HepG2 (cell line): Measurements from ENCODE around the gene C4orf46. TPM values are rescaled to one million over a fixed set of nuclear protein-coding genes. Genes with fewer than 3 reads are reported as not detected.
"Not testable (repeated sequence)": the region's sequence is repeated elsewhere in the genome, so short reads cannot be mapped to it uniquely, and the experiment has no call there.

Experiments used
- ATAC-seq: fragments of 200-7000 bp; cut with Tn5 transposase; 3 replicates; pipeline ENCODE4 v1.9.1; 2020; ENCODE audit warnings: mild to moderate bottlenecking, moderate library complexity
- BruUV-seq: library from RNA; stranded (reverse); fragments of 400-500 nt; replicated peaks from 2 replicates; lab custom pipeline; 2021; lab: Mats Ljungman, UMichigan
- CTCF ChIA-PET: fragments of 300-600 bp; formaldehyde crosslinking; extraction: SDS; loops from one replicate; lab custom pipeline; 2021; ENCODE audit warnings: low total read pairs, inconsistent platforms, low intra/inter-chr PET ratio; lab: Yijun Ruan, JAX
- POLR2A ChIA-PET: fragments of 350-600 bp; sonication (Branson Sonifier 250); formaldehyde crosslinking; loops from one replicate; lab custom pipeline; 2020; ENCODE audit warnings: antibody characterized with exemption, inconsistent platforms; lab: Yijun Ruan, JAX
- DNase-seq: peaks from one replicate; pipeline ENCODE4 v3.0.0-alpha.2; 2015; ENCODE audit warnings: low spot score
- FAIRE-seq: peaks from 3 replicates; lab custom pipeline; 2011; peaks lifted over from hg19 to GRCh38; lab: Jason Lieb, UNC
- H2AFZ ChIP-seq: one replicate; pipeline ENCODE4 v1.6.1; 2011; ENCODE audit warnings: low read length, inconsistent platforms
- H3K27ac ChIP-seq: fragments of 300-600 bp; 3 replicates; pipeline ENCODE4 v1.8.0; 2011; ENCODE audit warnings: mixed run types, mild to moderate bottlenecking, mixed read lengths, low read length, inconsistent platforms; ENCODE audit not compliant: insufficient read depth; ENCODE audit errors: extremely low read length
- H3K27me3 ChIP-seq, 2 experiments: fragments of 200-600 bp in 1 of 2; 2 replicates in 1 of 2; 3 replicates in 1 of 2; pipeline versions ENCODE4 v1.6.0 to v1.8.0; 2011; ENCODE audit warnings: low read length in 2 of 2, mild to moderate bottlenecking in 2 of 2, moderate library complexity in 2 of 2, inconsistent platforms in 1 of 2; ENCODE audit not compliant: insufficient read depth in 2 of 2, control insufficient read depth in 1 of 2
- H3K36me3 ChIP-seq, 2 experiments: fragments of 200-600 bp in 1 of 2; replicated peaks in 1 of 2; 2 replicates in 1 of 2; 3 replicates in 1 of 2; pipeline versions ENCODE4 v1.5.1 to v1.8.0; 2011; ENCODE audit warnings: low read length in 2 of 2, inconsistent platforms in 1 of 2; ENCODE audit not compliant: insufficient read depth in 2 of 2, control insufficient read depth in 1 of 2
- H3K4me1 ChIP-seq: 2 replicates; pipeline ENCODE4 v1.5.1; 2012; ENCODE audit warnings: low read length, inconsistent platforms; ENCODE audit not compliant: insufficient read depth
- H3K4me2 ChIP-seq: 2 replicates; pipeline ENCODE4 v1.6.0; 2011; ENCODE audit warnings: low read depth, low read length, inconsistent platforms
- H3K4me3 ChIP-seq, 3 experiments: fragments of 200-600 bp in 1 of 3; sonication (generic), shearing (Covaris generic) in 1 of 3; replicated peaks in 1 of 3; 2 replicates each; pipeline ENCODE4 v1.5.1; 2011 to 2016; ENCODE audit warnings: low read length in 3 of 3, inconsistent platforms in 2 of 3, low read depth in 2 of 3, mild to moderate bottlenecking in 2 of 3, control low read depth in 1 of 3, mixed read lengths in 1 of 3; ENCODE audit not compliant: insufficient read depth in 1 of 3
- H3K79me2 ChIP-seq: one replicate; pipeline ENCODE4 v1.6.1; 2011; ENCODE audit warnings: low read length, inconsistent platforms; ENCODE audit not compliant: insufficient read depth
- H3K9ac ChIP-seq: 2 replicates; pipeline ENCODE4 v1.6.0; 2011; ENCODE audit warnings: mild to moderate bottlenecking, low read depth, low read length, inconsistent platforms; ENCODE audit not compliant: insufficient read depth
- H3K9me3 ChIP-seq: 2 replicates; pipeline ENCODE4 v1.5.1; 2012; ENCODE audit warnings: mild to moderate bottlenecking, low read length
- H4K20me1 ChIP-seq: 2 replicates; pipeline ENCODE4 v1.6.0; 2011; ENCODE audit warnings: inconsistent platforms, mild to moderate bottlenecking, low read length, moderate library complexity; ENCODE audit not compliant: insufficient read depth
- CCDC6 ChIP-seq: sonication (generic); formaldehyde crosslinking; IDR thresholded peaks from 2 replicates; pipeline ENCODE4 v1.8.1; 2022; ENCODE audit warnings: mild to moderate bottlenecking, missing genetic modification reagents, moderate library complexity
- ZBTB25 ChIP-seq: IDR thresholded peaks from 2 replicates; pipeline ENCODE4 v1.6.1; 2018; ENCODE audit warnings: missing genetic modification reagents
- ZNF280B ChIP-seq: sonication (generic); formaldehyde crosslinking; IDR thresholded peaks from 2 replicates; pipeline ENCODE4 v1.5.0; 2020; ENCODE audit warnings: missing genetic modification reagents, mild to moderate bottlenecking, borderline replicate concordance
- ZNF343 ChIP-seq: sonication (generic); formaldehyde crosslinking; IDR thresholded peaks from 2 replicates; pipeline ENCODE4 v1.4.0; 2020; ENCODE audit warnings: mild to moderate bottlenecking, missing genetic modification reagents
- ZNF782 ChIP-seq: sonication (generic); formaldehyde crosslinking; IDR thresholded peaks from 2 replicates; pipeline ENCODE4 v1.4.0; 2020; ENCODE audit warnings: missing genetic modification reagents, mild to moderate bottlenecking, borderline replicate concordance
- WGBS: methylation state at CpG from one replicate; pipeline ENCODE4 v1.1.6; 2017; ENCODE audit warnings: low lambda C conversion rate; 5-methylcytosine and 5-hydroxymethylcytosine counted together
- in situ Hi-C: cut with HindIII; loops from 2 replicates; pipeline ENCODE4 v1.10.0; 2017; ENCODE audit warnings: low pct_unique_long_range_greater_than_20kb; ENCODE audit not compliant: extremely low pct_ligation_motif_present
- intact Hi-C: fragments of 100-400 bp; cut with micrococcal nuclease; formaldehyde crosslinking; loops from one replicate; pipeline ENCODE4 v1.10.0; 2022; ENCODE audit not compliant: unreplicated experiment
- polyA plus RNA-seq, 8 experiments: library from polyadenylated mRNA; depleted of rRNA in 3 of 8; stranded (reverse) in 7 of 8; unstranded in 1 of 8; fragments of >200 nt; fragmentation: Illumina TruSeq in 4 of 8; extraction: Trizol in 4 of 8; gene quantifications; 2 replicates each; pipeline versions ENCODE4 v1.2.1 to v1.2.3, GENCODE V29; 2011 to 2016; ENCODE audit warnings: low read depth in 4 of 8, missing spikeins in 1 of 8, mixed read lengths in 1 of 8; ENCODE audit not compliant: insufficient read depth in 1 of 8
- total RNA-seq, 5 experiments: library from RNA; depleted of rRNA; stranded (reverse); fragments of >200 nt; fragmentation: Illumina TruSeq; extraction: Trizol; gene quantifications; 2 replicates each; pipeline ENCODE4 v1.2.3, GENCODE V29; 2016; ENCODE audit warnings: low read depth in 1 of 5
- TF ChIP-seq, protein P1 (sequence below): IDR thresholded peaks from 2 replicates; pipeline ENCODE4 v1.6.1; 2016; ENCODE audit warnings: low read depth, control low read depth
- TF ChIP-seq, protein P2 (sequence below), 2 experiments: sonication (generic) in 1 of 2; formaldehyde crosslinking in 1 of 2; IDR thresholded peaks; 2 replicates each; pipeline versions ENCODE4 v1.5.1 to v1.6.1; 2011 to 2020; ENCODE audit warnings: borderline replicate concordance in 1 of 2, low read depth in 1 of 2, low read length in 1 of 2, mild to moderate bottlenecking in 1 of 2, missing genetic modification reagents in 1 of 2, moderate library complexity in 1 of 2
- TF ChIP-seq, protein P3 (sequence below): sonication (generic); formaldehyde crosslinking; conservative IDR thresholded peaks from 2 replicates; pipeline ENCODE4 v1.8.0; 2022; ENCODE audit warnings: low read depth, missing genetic modification reagents

The C4orf46 gene
- total and polyA plus RNA-seq, 2 of the 13 experiments (the other 11 are each of a cell fraction or from before 2014, with no cell fraction given), result 8.5 to 10.4 TPM

DNA sequence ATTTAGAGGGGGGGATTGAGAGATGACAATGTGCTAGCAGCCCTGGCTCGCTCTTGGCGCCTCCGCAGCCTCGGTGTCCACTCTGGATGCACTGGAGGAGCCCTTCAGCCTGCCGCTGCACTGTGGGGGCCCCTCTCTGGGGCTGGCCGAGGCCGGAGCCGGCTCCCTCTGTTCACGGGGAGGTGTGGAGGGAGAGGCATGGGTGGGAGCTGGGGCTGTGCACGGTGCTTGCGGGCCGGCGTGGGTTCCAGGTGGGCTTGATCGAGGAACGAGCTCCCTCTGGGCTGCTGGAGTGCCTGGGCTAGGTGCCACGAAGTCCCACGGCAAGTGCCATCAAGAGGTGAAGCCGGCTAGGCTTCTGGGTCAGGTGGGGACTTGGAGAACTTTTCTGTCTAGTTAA, 6.9 kb downstream of the C4orf46 start (continued):
- TF ChIP-seq, protein P1, sequence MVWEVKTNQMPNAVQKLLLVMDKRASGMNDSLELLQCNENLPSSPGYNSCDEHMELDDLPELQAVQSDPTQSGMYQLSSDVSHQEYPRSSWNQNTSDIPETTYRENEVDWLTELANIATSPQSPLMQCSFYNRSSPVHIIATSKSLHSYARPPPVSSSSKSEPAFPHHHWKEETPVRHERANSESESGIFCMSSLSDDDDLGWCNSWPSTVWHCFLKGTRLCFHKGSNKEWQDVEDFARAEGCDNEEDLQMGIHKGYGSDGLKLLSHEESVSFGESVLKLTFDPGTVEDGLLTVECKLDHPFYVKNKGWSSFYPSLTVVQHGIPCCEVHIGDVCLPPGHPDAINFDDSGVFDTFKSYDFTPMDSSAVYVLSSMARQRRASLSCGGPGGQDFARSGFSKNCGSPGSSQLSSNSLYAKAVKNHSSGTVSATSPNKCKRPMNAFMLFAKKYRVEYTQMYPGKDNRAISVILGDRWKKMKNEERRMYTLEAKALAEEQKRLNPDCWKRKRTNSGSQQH, result no peak
- no peak for TF ChIP-seq CCDC6
- no peak for TF ChIP-seq ZNF280B (CRISPR knock-in tag)
- TF ChIP-seq, protein P2, sequence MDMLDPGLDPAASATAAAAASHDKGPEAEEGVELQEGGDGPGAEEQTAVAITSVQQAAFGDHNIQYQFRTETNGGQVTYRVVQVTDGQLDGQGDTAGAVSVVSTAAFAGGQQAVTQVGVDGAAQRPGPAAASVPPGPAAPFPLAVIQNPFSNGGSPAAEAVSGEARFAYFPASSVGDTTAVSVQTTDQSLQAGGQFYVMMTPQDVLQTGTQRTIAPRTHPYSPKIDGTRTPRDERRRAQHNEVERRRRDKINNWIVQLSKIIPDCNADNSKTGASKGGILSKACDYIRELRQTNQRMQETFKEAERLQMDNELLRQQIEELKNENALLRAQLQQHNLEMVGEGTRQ (IDR thresholded peaks at IDR 0.05; ENCODE audit: low read depth, low read length), result no peak
- TF ChIP-seq, protein P2 (CRISPR knock-in tag; IDR thresholded peaks at IDR 0.05; ENCODE audit: borderline replicate concordance), result no peak
- no peak for TF ChIP-seq ZNF782 (CRISPR knock-in tag)
- TF ChIP-seq ZNF343 (CRISPR knock-in tag), result no peak
- no peak for TF ChIP-seq ZBTB25 (CRISPR knock-in tag)
- TF ChIP-seq, protein P3, sequence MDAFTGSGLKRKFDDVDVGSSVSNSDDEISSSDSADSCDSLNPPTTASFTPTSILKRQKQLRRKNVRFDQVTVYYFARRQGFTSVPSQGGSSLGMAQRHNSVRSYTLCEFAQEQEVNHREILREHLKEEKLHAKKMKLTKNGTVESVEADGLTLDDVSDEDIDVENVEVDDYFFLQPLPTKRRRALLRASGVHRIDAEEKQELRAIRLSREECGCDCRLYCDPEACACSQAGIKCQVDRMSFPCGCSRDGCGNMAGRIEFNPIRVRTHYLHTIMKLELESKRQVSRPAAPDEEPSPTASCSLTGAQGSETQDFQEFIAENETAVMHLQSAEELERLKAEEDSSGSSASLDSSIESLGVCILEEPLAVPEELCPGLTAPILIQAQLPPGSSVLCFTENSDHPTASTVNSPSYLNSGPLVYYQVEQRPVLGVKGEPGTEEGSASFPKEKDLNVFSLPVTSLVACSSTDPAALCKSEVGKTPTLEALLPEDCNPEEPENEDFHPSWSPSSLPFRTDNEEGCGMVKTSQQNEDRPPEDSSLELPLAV (CRISPR knock-in tag), result no peak

- in situ Hi-C loops, H3K4me2 ChIP-seq, H3K9me3 ChIP-seq, H3K4me1 ChIP-seq, POLR2A ChIA-PET, H3K4me3 ChIP-seq, BruUV-seq, H3K79me2 ChIP-seq, H3K27me3 ChIP-seq, H3K27ac ChIP-seq, FAIRE-seq, H4K20me1 ChIP-seq, CTCF ChIA-PET, H3K9ac ChIP-seq, DNase-seq, H3K36me3 ChIP-seq, ATAC-seq, H2AFZ ChIP-seq, intact Hi-C loops: not testable (repeated sequence)
- 64% methylated on average over 8 of the region's 8 CpGs for WGBS
These were observed 7.7 kb downstream of the C4orf46 start for GRCh38 chr4:158663707-158664625.
